GM23248 (cell line): ENCODE results near the gene CLTRN. TPM values are rescaled to one million over a fixed set of nuclear protein-coding genes. Genes with fewer than 3 reads are reported as not detected.

Source experiments
- DNase-seq: peaks from one replicate; pipeline ENCODE4 v3.0.0-alpha.2; 2015
- H2AFZ ChIP-seq: fragments of 200-600 bp; sonication (generic); 2 replicates; pipeline ENCODE4 v1.6.1; 2016; ENCODE audit warnings: antibody characterized with exemption
- H3F3A ChIP-seq: fragments of 200-600 bp; sonication (generic); 2 replicates; pipeline ENCODE4 v1.6.1; 2016; ENCODE audit warnings: mild to moderate bottlenecking, antibody characterized with exemption, mixed run types; ENCODE audit not compliant: insufficient read depth
- H3K27ac ChIP-seq: fragments of 200-600 bp; sonication (generic); 2 replicates; pipeline ENCODE4 v1.5.1; 2016; ENCODE audit warnings: mild to moderate bottlenecking
- H3K27me3 ChIP-seq: fragments of 200-600 bp; sonication (generic); replicated peaks from 2 replicates; pipeline ENCODE4 v1.6.1; 2016; ENCODE audit warnings: mild to moderate bottlenecking; ENCODE audit not compliant: insufficient read depth
- H3K36me3 ChIP-seq: fragments of 200-600 bp; sonication (generic); 2 replicates; pipeline ENCODE4 v1.6.1; 2016; ENCODE audit warnings: low read depth, mild to moderate bottlenecking
- H3K4me1 ChIP-seq: fragments of 200-600 bp; sonication (generic); 2 replicates; pipeline ENCODE4 v1.6.1; 2016; ENCODE audit warnings: mild to moderate bottlenecking; ENCODE audit not compliant: insufficient read depth
- H3K4me2 ChIP-seq: fragments of 200-600 bp; sonication (generic); one replicate; pipeline ENCODE4 v1.6.1; 2016; ENCODE audit warnings: mild to moderate bottlenecking; ENCODE audit not compliant: unreplicated experiment
- H3K4me3 ChIP-seq: fragments of 200-600 bp; sonication (generic); 2 replicates; pipeline ENCODE4 v1.5.1; 2016; ENCODE audit warnings: mild to moderate bottlenecking
- H3K79me2 ChIP-seq: fragments of 200-600 bp; sonication (generic); 2 replicates; pipeline ENCODE4 v1.6.1; 2016; ENCODE audit warnings: mild to moderate bottlenecking; ENCODE audit not compliant: insufficient read depth
- H3K9ac ChIP-seq: fragments of 200-600 bp; sonication (generic); 2 replicates; pipeline ENCODE4 v1.6.1; 2016; ENCODE audit warnings: mild to moderate bottlenecking
- H3K9me2 ChIP-seq: fragments of 200-600 bp; sonication (generic); 2 replicates; pipeline ENCODE4 v1.6.1; 2016; ENCODE audit warnings: mixed run types, mild to moderate bottlenecking, moderate library complexity; ENCODE audit not compliant: insufficient read depth
- H3K9me3 ChIP-seq: fragments of 200-600 bp; sonication (generic); one replicate; pipeline ENCODE4 v1.6.1; 2017; ENCODE audit warnings: low read depth
- H4K20me1 ChIP-seq: fragments of 200-600 bp; sonication (generic); 2 replicates; pipeline ENCODE4 v1.6.0; 2016; ENCODE audit not compliant: insufficient read depth
- EZH2 ChIP-seq: fragments of 200-600 bp; sonication (generic); IDR thresholded peaks from 2 replicates; pipeline ENCODE4 v1.6.1; 2018; ENCODE audit warnings: antibody characterized with exemption, mild to moderate bottlenecking; ENCODE audit not compliant: insufficient read depth, poor library complexity, severe bottlenecking
- EZH2phosphoT487 ChIP-seq: fragments of 200-600 bp; sonication (generic); IDR thresholded peaks from 2 replicates; pipeline ENCODE4 v1.6.1; 2018; ENCODE audit warnings: antibody characterized with exemption, moderate library complexity, mild to moderate bottlenecking, low read depth; ENCODE audit not compliant: insufficient read depth
- WGBS, 2 experiments: methylation state at CpG; one replicate each; pipeline ENCODE4 v1.1.6; 2015 to 2017; ENCODE audit warnings: low lambda C conversion rate in 2 of 2, low coverage in 1 of 2; ENCODE audit errors: missing lambda C conversion rate in 2 of 2; 5-methylcytosine and 5-hydroxymethylcytosine counted together
- in situ Hi-C: fragments of 300-500 bp; cut with MboI; formaldehyde crosslinking; loops from 2 replicates; pipeline ENCODE4 v1.15.0; 2020
- polyA plus RNA-seq: library from polyadenylated mRNA; unstranded; fragments of >200 nt; fragmentation: Nextera tagmentation; extraction: Ambion mirVana; gene quantifications from 2 replicates; pipeline ENCODE4 v1.2.1, GENCODE V29; 2016
- total RNA-seq: library from RNA; depleted of rRNA; stranded (reverse); fragments of >200 nt; shearing (Covaris generic); gene quantifications from 2 replicates; pipeline ENCODE4 v1.2.3, GENCODE V29; 2014

Gene CLTRN
- total and polyA plus RNA-seq, 2 experiments from 2014 or later: 0.23 to 0.43 TPM

- H3K4me1 ChIP-seq: no peaks in the 10 kb centered on the region
- no peaks in the 10 kb centered on the region for H4K20me1 ChIP-seq
- no peak for DNase-seq
- H3K27me3 ChIP-seq: no peaks in the 10 kb centered on the region
- 19 to 24% methylated on average over 3 of the region's 3 CpGs for WGBS, 2 experiments
- TF ChIP-seq EZH2 (no peak), EZH2phosphoT487 (no peak)
- no peaks in the 10 kb centered on the region for H3K36me3 ChIP-seq
- H3K4me3 ChIP-seq: no peak overlapping the region
- no peak overlapping the region for H2AFZ ChIP-seq
- in situ Hi-C loops: no loop called here
- H3K27ac ChIP-seq: no peak overlapping the region
- no peak overlapping the region for H3K9ac ChIP-seq
- H3K79me2 ChIP-seq: no peaks in the 10 kb centered on the region
- no peaks in the 10 kb centered on the region for H3K9me2 ChIP-seq
- no peak overlapping the region for H3K4me2 ChIP-seq
- no peaks in the 10 kb centered on the region for H3F3A ChIP-seq
- H3K9me3 ChIP-seq: no peaks in the 10 kb centered on the region
Observed at GRCh38 chrX:15601932-15602331, 62.7 kb downstream of the CLTRN start.

GRCh38 chrX:15600745-15601144 is 63.9 kb downstream of the CLTRN start, which contains the start of gene ACE2:
ACE2 (minus strand) TSS chrX:15600960; CDS start chrX:15600911, 49 bp downstream.
- in situ Hi-C loops: no loop called here
- H3K9me2 ChIP-seq: no peaks in the 10 kb centered on the region
- no peak within 1 kb of the TSS for H3K4me3 ChIP-seq
- H3K9me3 ChIP-seq: no peaks in the 10 kb centered on the region
- no peak within 1 kb of the TSS for H3K27ac ChIP-seq
- H4K20me1 ChIP-seq: no peaks in the 10 kb centered on the region
- DNase-seq: no peak
- no peaks in the 10 kb centered on the region for H3K36me3 ChIP-seq
- no peaks in the 10 kb centered on the region for H3F3A ChIP-seq
- H2AFZ ChIP-seq: no peak within 1 kb of the TSS
- no peak within 1 kb of the TSS for H3K4me2 ChIP-seq
- 22 to 23% methylated on average over 4 of the region's 4 CpGs for WGBS, 2 experiments
- no peaks in the 10 kb centered on the region for H3K79me2 ChIP-seq
- no peak within 1 kb of the TSS for H3K9ac ChIP-seq
- no peaks in the 10 kb centered on the region for H3K27me3 ChIP-seq
- TF ChIP-seq EZH2 (no peak), EZH2phosphoT487 (no peak)
- H3K4me1 ChIP-seq: no peaks in the 10 kb centered on the region

GRCh38 chrX:15600049-15600448 is 64.6 kb downstream of the CLTRN start:
- no peaks in the 10 kb centered on the region for H3K36me3 ChIP-seq
- no peak overlapping the region for H3K4me2 ChIP-seq
- no peak overlapping the region for H3K27ac ChIP-seq
- H4K20me1 ChIP-seq: no peaks in the 10 kb centered on the region
- H3K4me1 ChIP-seq: no peaks in the 10 kb centered on the region
- H3K4me3 ChIP-seq: no peak overlapping the region
- H3K79me2 ChIP-seq: no peaks in the 10 kb centered on the region
- DNase-seq: no peak
- H3K9ac ChIP-seq: no peak overlapping the region
- in situ Hi-C loops: no loop called here
- no peak for TF ChIP-seq EZH2
- no peak for TF ChIP-seq EZH2phosphoT487
- no peaks in the 10 kb centered on the region for H3K9me2 ChIP-seq
- no peak overlapping the region for H2AFZ ChIP-seq
- H3K27me3 ChIP-seq: no peaks in the 10 kb centered on the region
- no peaks in the 10 kb centered on the region for H3K9me3 ChIP-seq
- no peaks in the 10 kb centered on the region for H3F3A ChIP-seq

GRCh38 chrX:15599461-15599860 is 65.1 kb downstream of the CLTRN start:
- no peak overlapping the region for H3K4me3 ChIP-seq
- H3K27me3 ChIP-seq: no peaks in the 10 kb centered on the region
- TF ChIP-seq EZH2phosphoT487 (no peak), EZH2 (no peak)
- H3K27ac ChIP-seq: no peak overlapping the region
- H3K9me2 ChIP-seq: no peaks in the 10 kb centered on the region
- no peaks in the 10 kb centered on the region for H3K4me1 ChIP-seq
- no peak overlapping the region for H3K9ac ChIP-seq
- no peaks in the 10 kb centered on the region for H3F3A ChIP-seq
- H3K36me3 ChIP-seq: no peaks in the 10 kb centered on the region
- no peak overlapping the region for H3K4me2 ChIP-seq
- H3K9me3 ChIP-seq: no peaks in the 10 kb centered on the region
- H2AFZ ChIP-seq: no peak overlapping the region
- 19 to 26% methylated on average over 4 of the region's 4 CpGs for WGBS, 2 experiments
- in situ Hi-C loops: no loop called here
- H3K79me2 ChIP-seq: no peaks in the 10 kb centered on the region
- H4K20me1 ChIP-seq: no peaks in the 10 kb centered on the region
- DNase-seq: no peak

DNA sequence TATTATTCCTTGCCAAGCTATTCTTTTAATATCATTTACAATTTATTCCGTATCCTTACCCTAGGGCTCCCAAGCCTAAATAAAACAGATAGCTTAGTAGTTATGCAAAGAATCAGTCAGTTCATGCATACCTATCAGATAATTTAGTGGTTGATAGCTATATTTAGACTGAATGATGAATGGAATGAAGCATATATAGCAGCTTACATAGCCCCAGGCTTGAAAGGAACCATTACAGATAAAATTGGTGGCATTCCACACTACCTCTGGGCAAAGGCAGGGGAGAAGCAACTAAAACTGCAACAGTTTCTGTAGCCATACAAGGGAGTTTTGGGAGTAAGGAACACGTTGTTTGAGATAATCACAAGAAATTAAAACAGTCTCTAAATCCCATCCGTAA is 66.6 kb downstream of the CLTRN start:
- H3K27me3 ChIP-seq: no peaks in the 10 kb centered on the region
- H3K9me3 ChIP-seq: no peaks in the 10 kb centered on the region
- no peaks in the 10 kb centered on the region for H3K36me3 ChIP-seq
- DNase-seq: no peak
- no peak overlapping the region for H3K4me2 ChIP-seq
- in situ Hi-C loops: no loop called here
- 28 to 46% methylated on average over 3 of the region's 3 CpGs for WGBS, 2 experiments
- H3K9me2 ChIP-seq: no peaks in the 10 kb centered on the region
- no peak for TF ChIP-seq EZH2phosphoT487
- no peak overlapping the region for H3K4me3 ChIP-seq
- no peak overlapping the region for H3K27ac ChIP-seq
- no peak overlapping the region for H3K9ac ChIP-seq
- no peaks in the 10 kb centered on the region for H3K4me1 ChIP-seq
- H3F3A ChIP-seq: no peaks in the 10 kb centered on the region
- H3K79me2 ChIP-seq: no peaks in the 10 kb centered on the region
- no peak overlapping the region for H2AFZ ChIP-seq
- no peaks in the 10 kb centered on the region for H4K20me1 ChIP-seq
